GM23338 (cell line): Measurements from ENCODE around the gene FRMD3. TPM values are rescaled to one million over a fixed set of nuclear protein-coding genes. Genes with fewer than 3 reads are reported as not detected.

ENCODE experiments used
- ATAC-seq: fragments of 200-7000 bp; cut with Tn5 transposase; 3 replicates; pipeline ENCODE4 v1.9.1; 2020
- DNase-seq: peaks from one replicate; pipeline ENCODE4 v3.0.0-alpha.2; 2015; ENCODE audit warnings: low spot score
- H2AFZ ChIP-seq: fragments of 200-600 bp; sonication (generic); 2 replicates; pipeline ENCODE4 v1.8.0; 2016; ENCODE audit warnings: antibody characterized with exemption, mild to moderate bottlenecking, moderate library complexity
- H3F3A ChIP-seq: fragments of 200-600 bp; sonication (generic); replicated peaks from 2 replicates; pipeline ENCODE4 v1.8.0; 2017; ENCODE audit warnings: antibody characterized with exemption, mixed run types, low read depth
- H3K27ac ChIP-seq: fragments of 200-600 bp; sonication (generic); 2 replicates; pipeline ENCODE4 v1.6.1; 2016; ENCODE audit warnings: low read depth
- H3K27me3 ChIP-seq: fragments of 200-600 bp; sonication (generic); 2 replicates; pipeline ENCODE4 v1.8.0; 2016; ENCODE audit warnings: mild to moderate bottlenecking, mixed run types, moderate library complexity; ENCODE audit not compliant: insufficient read depth
- H3K36me3 ChIP-seq: fragments of 200-600 bp; sonication (generic); 2 replicates; pipeline ENCODE4 v1.8.0; 2016; ENCODE audit warnings: mild to moderate bottlenecking; ENCODE audit not compliant: insufficient read depth
- H3K4me1 ChIP-seq: fragments of 200-600 bp; sonication (generic); 2 replicates; pipeline ENCODE4 v1.8.0; 2016; ENCODE audit warnings: mild to moderate bottlenecking, moderate library complexity; ENCODE audit not compliant: insufficient read depth
- H3K4me2 ChIP-seq: fragments of 200-600 bp; sonication (generic); 2 replicates; pipeline ENCODE4 v1.7.1; 2017; ENCODE audit warnings: mixed run types
- H3K4me3 ChIP-seq: fragments of 200-600 bp; sonication (generic); 2 replicates; pipeline ENCODE4 v1.6.1; 2016; ENCODE audit warnings: mixed run types
- H3K79me2 ChIP-seq: fragments of 200-600 bp; sonication (generic); replicated peaks from 2 replicates; pipeline ENCODE4 v1.8.0; 2017; ENCODE audit warnings: mild to moderate bottlenecking; ENCODE audit not compliant: insufficient read depth
- H3K9me2 ChIP-seq: fragments of 200-600 bp; sonication (generic); 2 replicates; pipeline ENCODE4 v1.8.0; 2017; ENCODE audit not compliant: insufficient read depth
- H4K20me1 ChIP-seq: fragments of 200-600 bp; sonication (generic); replicated peaks from 2 replicates; pipeline ENCODE4 v1.8.0; 2017; ENCODE audit warnings: mild to moderate bottlenecking; ENCODE audit not compliant: insufficient read depth
- H3K27ac Mint-ChIP-seq: 2 replicates; pipeline ENCODE4 v1.8.0; 2020; ENCODE audit warnings: inconsistent platforms, mild to moderate bottlenecking, moderate library complexity, mixed read lengths
- H3K27me3 Mint-ChIP-seq: 3 replicates; pipeline ENCODE4 v1.8.0; 2022; ENCODE audit warnings: low read depth, mild to moderate bottlenecking, moderate library complexity, mixed read lengths, inconsistent platforms; ENCODE audit not compliant: insufficient read depth, poor library complexity
- H3K36me3 Mint-ChIP-seq: 3 replicates; pipeline ENCODE4 v1.8.0; 2021; ENCODE audit warnings: low read depth, mild to moderate bottlenecking, inconsistent platforms, moderate library complexity, mixed read lengths
- H3K4me1 Mint-ChIP-seq: 3 replicates; pipeline ENCODE4 v1.8.0; 2020; ENCODE audit warnings: mild to moderate bottlenecking, inconsistent platforms, mixed read lengths
- H3K4me3 Mint-ChIP-seq: 3 replicates; pipeline ENCODE4 v1.8.0; 2021; ENCODE audit warnings: moderate library complexity, mild to moderate bottlenecking, inconsistent platforms, mixed read lengths
- H3K9me3 Mint-ChIP-seq: 3 replicates; pipeline ENCODE4 v1.8.0; 2020; ENCODE audit warnings: moderate library complexity, mild to moderate bottlenecking, inconsistent platforms, mixed read lengths
- CREB1 ChIP-seq: fragments of 250-450 bp; sonication (Bioruptor Pico); IDR thresholded peaks from 2 replicates; pipeline ENCODE4 v1.5.0; 2020; ENCODE audit warnings: low read depth, mild to moderate bottlenecking, moderate library complexity
- CTCF ChIP-seq, 2 experiments: fragments of 200-600 bp in 1 of 2; sonication (generic) in 1 of 2; conservative IDR thresholded peaks; 2 replicates each; pipeline versions ENCODE4 v1.5.1 to v1.6.1; 2016 to 2017; ENCODE audit warnings: antibody characterized with exemption in 2 of 2, low read depth in 2 of 2, mild to moderate bottlenecking in 2 of 2, moderate library complexity in 1 of 2
- ETS1 ChIP-seq: IDR thresholded peaks from 2 replicates; pipeline ENCODE4 v1.6.1; 2016; ENCODE audit warnings: antibody characterized with exemption
- EZH2 ChIP-seq: fragments of 200-600 bp; sonication (generic); IDR thresholded peaks from one replicate; pipeline ENCODE4 v1.8.0; 2017; ENCODE audit warnings: antibody characterized with exemption, mild to moderate bottlenecking, low read depth; ENCODE audit not compliant: unreplicated experiment
- JUNB ChIP-seq: IDR thresholded peaks from one replicate; pipeline ENCODE4 v1.6.1; 2016; ENCODE audit warnings: antibody characterized with exemption; ENCODE audit not compliant: unreplicated experiment
- NANOG ChIP-seq: IDR thresholded peaks from 2 replicates; pipeline ENCODE4 v1.6.1; 2016; ENCODE audit warnings: antibody characterized with exemption, borderline replicate concordance
- POLR2AphosphoS5 ChIP-seq: IDR thresholded peaks from 2 replicates; pipeline ENCODE4 v1.6.1; 2016; ENCODE audit warnings: antibody characterized with exemption, low read depth
- REST ChIP-seq: IDR thresholded peaks from one replicate; pipeline ENCODE4 v1.6.1; 2018; ENCODE audit warnings: antibody characterized with exemption; ENCODE audit not compliant: unreplicated experiment
- ZNF114 ChIP-seq: fragments of 250-450 bp; sonication (Bioruptor Pico); IDR thresholded peaks from 2 replicates; pipeline ENCODE4 v1.5.0; 2020; ENCODE audit warnings: mild to moderate bottlenecking, moderate library complexity
- ZNF331 ChIP-seq: fragments of 250-450 bp; sonication (Bioruptor Pico); IDR thresholded peaks from 2 replicates; pipeline ENCODE4 v1.5.0; 2020; ENCODE audit warnings: low read depth, mild to moderate bottlenecking, moderate library complexity
- ZNF462 ChIP-seq: fragments of 250-450 bp; sonication (Bioruptor Pico); IDR thresholded peaks from 2 replicates; pipeline ENCODE4 v1.5.0; 2020; ENCODE audit warnings: mild to moderate bottlenecking, moderate library complexity
- polyA plus RNA-seq: library from polyadenylated mRNA; unstranded; fragments of >200 nt; fragmentation: Nextera tagmentation; extraction: Ambion mirVana; gene quantifications from 2 replicates; pipeline ENCODE4 v1.2.1, GENCODE V29; 2016
- total RNA-seq: library from RNA; depleted of rRNA; stranded (reverse); fragments of >200 nt; shearing (Covaris generic); gene quantifications from 2 replicates; pipeline ENCODE4 v1.2.3, GENCODE V29; 2014

FRMD3 gene
- total and polyA plus RNA-seq, 2 experiments from 2014 or later: 0.47 to 1.2 TPM

- TF ChIP-seq CTCF (conservative IDR thresholded peaks at IDR 0.05; ENCODE audit: low read depth in 2 of 2) (no peak), ZNF114 (CRISPR knock-in tag) (no peak), JUNB (no peak), POLR2AphosphoS5 (no peak), CREB1 (CRISPR knock-in tag) (no peak), ETS1 (no peak)
These were observed 115.7 kb downstream of the FRMD3 start (continued) for GRCh38 chr9:83422527-83422926.

- no peak overlapping the region for H3K27ac ChIP-seq
- H3F3A ChIP-seq: no peaks in the 10 kb centered on the region
- H3K4me1 ChIP-seq: no peaks in the 10 kb centered on the region
- H4K20me1 ChIP-seq: no peaks in the 10 kb centered on the region
- no peaks in the 10 kb centered on the region for H3K36me3 ChIP-seq
- no peak overlapping the region for H3K4me2 ChIP-seq
- Mint-ChIP-seq H3K9me3 (no peaks in the 10 kb centered on the region; the same call in 2 of the 3 replicates), H3K4me1 (peaks cover 10% of the 10 kb centered on the region; the same call in 2 of the 3 replicates), H3K4me3 (no peak overlapping the region), H3K27me3 (no peaks in the 10 kb centered on the region), H3K27ac (no peak overlapping the region), H3K36me3 (no peaks in the 10 kb centered on the region)
- ATAC-seq (no peak), DNase-seq (no peak)
- no peak overlapping the region for H2AFZ ChIP-seq
- TF ChIP-seq CREB1 (CRISPR knock-in tag): no peak
- TF ChIP-seq NANOG: no peak
- no peak for TF ChIP-seq REST
- TF ChIP-seq POLR2AphosphoS5: no peak
- TF ChIP-seq JUNB: no peak
- no peak for TF ChIP-seq ETS1
- TF ChIP-seq ZNF462 (CRISPR knock-in tag): no peak
- TF ChIP-seq ZNF114 (CRISPR knock-in tag): no peak
- TF ChIP-seq EZH2: no peak
- no peak for TF ChIP-seq ZNF331 (CRISPR knock-in tag)
- no peaks in the 10 kb centered on the region for H3K27me3 ChIP-seq
- no peaks in the 10 kb centered on the region for H3K9me2 ChIP-seq
- H3K79me2 ChIP-seq: no peaks in the 10 kb centered on the region
- no peak overlapping the region for H3K4me3 ChIP-seq
These were observed 117.7 kb downstream of the FRMD3 start for GRCh38 chr9:83420486-83420885.
